A549 (cell line): ENCODE results near the gene TF. TPM values are rescaled to one million over a fixed set of nuclear protein-coding genes. Genes with fewer than 3 reads are reported as not detected.

Experiments
- ATAC-seq, 2 experiments: fragments of 200-7000 bp in 1 of 2; fragments of >200 bp in 1 of 2; cut with Nextera tagmentation in 1 of 2; cut with Tn5 transposase in 1 of 2; 3 replicates each; pipeline versions ENCODE4 v1.8.0 to v1.9.1; 2018 to 2020; ENCODE audit warnings: mild to moderate bottlenecking in 1 of 2, moderate library complexity in 1 of 2
- CTCF ChIA-PET: fragments of 300-600 bp; sonication (Branson Sonifier 250); formaldehyde crosslinking; extraction: SDS; loops from one replicate; lab custom pipeline; 2021; ENCODE audit warnings: antibody characterized with exemption, inconsistent platforms; lab: Yijun Ruan, JAX
- POLR2A ChIA-PET: fragments of 350-600 bp; formaldehyde crosslinking; extraction: SDS; loops from one replicate; lab custom pipeline; 2021; ENCODE audit warnings: antibody characterized with exemption, inconsistent platforms; lab: Yijun Ruan, JAX
- DNase-seq, 2 experiments: peaks; one replicate each; pipeline versions ENCODE4 v3.0.0 to v3.0.0-alpha.2; 2011 to 2016; ENCODE audit warnings: low read depth in 1 of 2, low spot score in 1 of 2
- FAIRE-seq: peaks from 2 replicates; lab custom pipeline; 2011; peaks lifted over from hg19 to GRCh38; lab: Jason Lieb, UNC
- H3K27ac ChIP-seq, 2 experiments: fragments of >200 bp; sonication (Bioruptor Twin); formaldehyde crosslinking; 3 replicates each; pipeline ENCODE4 v1.5.1; 2016 to 2017
- H3K4me1 ChIP-seq: fragments of >200 bp; sonication (Bioruptor Twin); formaldehyde crosslinking; 3 replicates; pipeline ENCODE4 v1.6.1; 2016
- H3K4me2 ChIP-seq: fragments of >200 bp; sonication (Bioruptor Twin); formaldehyde crosslinking; 3 replicates; pipeline ENCODE4 v1.6.1; 2016
- H3K4me3 ChIP-seq: fragments of >200 bp; sonication (Bioruptor Twin); formaldehyde crosslinking; 3 replicates; pipeline ENCODE4 v1.5.1; 2016
- H3K9me3 ChIP-seq: fragments of >200 bp; sonication (Bioruptor Twin); formaldehyde crosslinking; 3 replicates; pipeline ENCODE4 v1.6.1; 2016
- BCL3 ChIP-seq: fragments of >200 bp; sonication (Bioruptor Twin); formaldehyde crosslinking; IDR thresholded peaks from 3 replicates; pipeline ENCODE4 v1.6.1; 2016
- BHLHE40 ChIP-seq: IDR thresholded peaks from 2 replicates; pipeline ENCODE4 v1.6.1; 2012; ENCODE audit warnings: low read depth, low read length, inconsistent platforms
- CHD4 ChIP-seq: fragments of 200-600 bp; sonication (generic); IDR thresholded peaks from 2 replicates; pipeline ENCODE4 v1.6.1; 2016; ENCODE audit warnings: antibody characterized with exemption, mild to moderate bottlenecking, borderline replicate concordance
- CTCF ChIP-seq: fragments of >200 bp; sonication (Bioruptor Twin); formaldehyde crosslinking; IDR thresholded peaks from 3 replicates; pipeline ENCODE4 v1.5.1; 2016
- E2F6 ChIP-seq: IDR thresholded peaks from 2 replicates; pipeline ENCODE4 v1.6.1; 2012; ENCODE audit warnings: low read depth, borderline replicate concordance
- EP300 ChIP-seq, 2 experiments: fragments of >200 bp; sonication (Bioruptor Twin); formaldehyde crosslinking; IDR thresholded peaks; 2 replicates in 1 of 2; 3 replicates in 1 of 2; pipeline ENCODE4 v1.6.1; 2016 to 2017
- ESRRA ChIP-seq: fragments of 150-350 bp; IDR thresholded peaks from 2 replicates; pipeline ENCODE4 v1.6.1; 2014; ENCODE audit warnings: mild to moderate bottlenecking, low read length, borderline replicate concordance
- FOSB ChIP-seq: fragments of 250-450 bp; sonication (Bioruptor Pico); IDR thresholded peaks from 2 replicates; pipeline ENCODE4 v1.5.0; 2020; ENCODE audit warnings: mild to moderate bottlenecking, moderate library complexity
- FOSL2 ChIP-seq, 2 experiments: fragments of 450-650 bp in 1 of 2; fragments of >200 bp in 1 of 2; sonication (Bioruptor Twin) in 1 of 2; formaldehyde crosslinking; IDR thresholded peaks; 2 replicates each; pipeline versions ENCODE4 v1.5.0 to v1.6.1; 2016 to 2020; ENCODE audit warnings: mild to moderate bottlenecking in 1 of 2, moderate library complexity in 1 of 2
- FOXS1 ChIP-seq: fragments of 250-450 bp; sonication (Bioruptor Pico); IDR thresholded peaks from 2 replicates; pipeline ENCODE4 v1.5.0; 2020; ENCODE audit warnings: mild to moderate bottlenecking, moderate library complexity
- HDAC2 ChIP-seq: fragments of 200-600 bp; sonication (generic); IDR thresholded peaks from 2 replicates; pipeline ENCODE4 v1.6.1; 2016
- HES2 ChIP-seq: fragments of >200 bp; sonication (Bioruptor Twin); formaldehyde crosslinking; IDR thresholded peaks from 2 replicates; pipeline ENCODE4 v1.6.1; 2016
- HEYL ChIP-seq: fragments of 250-450 bp; sonication (Bioruptor Pico); IDR thresholded peaks from 2 replicates; pipeline ENCODE4 v1.8.0; 2021; ENCODE audit warnings: mild to moderate bottlenecking, moderate library complexity
- HMGXB4 ChIP-seq: fragments of 250-450 bp; sonication (Bioruptor Pico); IDR thresholded peaks from 2 replicates; pipeline ENCODE4 v1.5.0; 2021; ENCODE audit warnings: mild to moderate bottlenecking, moderate library complexity, borderline replicate concordance
- HOXA7 ChIP-seq: fragments of 250-450 bp; sonication (Bioruptor Pico); IDR thresholded peaks from 2 replicates; pipeline ENCODE4 v1.5.0; 2020; ENCODE audit warnings: mild to moderate bottlenecking, moderate library complexity
- HOXB13 ChIP-seq: fragments of 250-450 bp; sonication (Bioruptor Pico); IDR thresholded peaks from 2 replicates; pipeline ENCODE4 v1.5.0; 2020; ENCODE audit warnings: low read depth, mild to moderate bottlenecking, moderate library complexity
- JUNB ChIP-seq: fragments of >200 bp; sonication (Bioruptor Twin); formaldehyde crosslinking; IDR thresholded peaks from 2 replicates; pipeline ENCODE4 v1.6.1; 2016
- PBX3 ChIP-seq: IDR thresholded peaks from 2 replicates; pipeline ENCODE4 v1.6.1; 2012
- PHF8 ChIP-seq: fragments of 200-600 bp; sonication (generic); IDR thresholded peaks from 2 replicates; pipeline ENCODE4 v1.6.1; 2016; ENCODE audit warnings: low read depth, mild to moderate bottlenecking, antibody characterized with exemption, moderate library complexity, borderline replicate concordance
- REST ChIP-seq: fragments of 200-600 bp; sonication (generic); IDR thresholded peaks from 2 replicates; pipeline ENCODE4 v1.6.1; 2016; ENCODE audit warnings: antibody characterized with exemption, mild to moderate bottlenecking, moderate library complexity
- RNF2 ChIP-seq: fragments of 200-600 bp; sonication (generic); IDR thresholded peaks from 2 replicates; pipeline ENCODE4 v1.6.1; 2016; ENCODE audit warnings: low read depth, mild to moderate bottlenecking, antibody characterized with exemption, moderate library complexity, borderline replicate concordance
- TP53 ChIP-seq: fragments of 250-450 bp; sonication (Bioruptor Pico); IDR thresholded peaks from 2 replicates; pipeline ENCODE4 v1.5.0; 2021; ENCODE audit warnings: mild to moderate bottlenecking, moderate library complexity
- ZSCAN20 ChIP-seq: fragments of 250-450 bp; sonication (Bioruptor Pico); IDR thresholded peaks from 2 replicates; pipeline ENCODE4 v1.8.0; 2022; ENCODE audit warnings: mild to moderate bottlenecking, moderate library complexity
- WGBS: methylation state at CpG from one replicate; pipeline ENCODE4 v1.1.6; 2017; ENCODE audit errors: missing lambda C conversion rate; 5-methylcytosine and 5-hydroxymethylcytosine counted together
- polyA plus RNA-seq, 4 experiments: library from polyadenylated mRNA; depleted of rRNA in 3 of 4; stranded (reverse); fragments of >200 nt; fragmentation: RNase III in 1 of 4; extraction: RNeasy Plus Mini Kit Qiagen cat#74134 plus additional on column Dnase treatment in 1 of 4; gene quantifications; 2 replicates in 3 of 4; 3 replicates in 1 of 4; pipeline ENCODE4 v1.2.3, GENCODE V29; 2011 to 2017

Gene TF
- polyA plus RNA-seq, 2 of the 4 experiments (the other 2 are of a cell fraction) = 0.53 to 10.5 TPM

GRCh38 chr3:133840055-133840737, 94.0 kb downstream of the TF start:
- ATAC-seq (no peak), FAIRE-seq (no peak), DNase-seq (no peak)
- Histone ChIP-seq H3K4me3 (no peak overlapping the region), H3K4me1 (no peaks in the 10 kb centered on the region), H3K27ac (no peak overlapping the region), H3K4me2 (no peak overlapping the region), H3K9me3 (no peaks in the 10 kb centered on the region)
- TF ChIP-seq HEYL (no peak), FOSB (CRISPR knock-in tag) (no peak), FOXS1 (CRISPR knock-in tag) (no peak), TP53 (CRISPR knock-in tag) (no peak), ZSCAN20 (no peak), CHD4 (no peak), HOXB13 (CRISPR knock-in tag) (no peak), EP300 (IDR thresholded peaks at IDR 0.05) (no peak), E2F6 (no peak), PBX3 (no peak)
- POLR2A ChIA-PET = no interaction called here
- CTCF ChIA-PET = no interaction called here
- 81% methylated on average over 5 of the region's 9 CpGs for whole genome bisulfite sequencing

- H3K9me3 ChIP-seq = no peaks in the 10 kb centered on the region
- no peaks in the 10 kb centered on the region for H3K4me1 ChIP-seq
- DNase-seq (no peak), ATAC-seq (no peak)
- CTCF ChIA-PET = no interaction called here
- TF ChIP-seq HES2 (no peak), BCL3 (no peak), RNF2 (no peak), FOSB (CRISPR knock-in tag) (no peak), PBX3 (no peak), CTCF (no peak), CHD4 (no peak), HMGXB4 (CRISPR knock-in tag) (no peak), FOSL2 (IDR thresholded peaks at IDR 0.05) (no peak), FOSL2 (CRISPR knock-in tag; IDR thresholded peaks at IDR 0.05) (no peak), TP53 (CRISPR knock-in tag) (no peak), ZSCAN20 (no peak), REST (no peak), JUNB (no peak), BHLHE40 (no peak), EP300 (IDR thresholded peaks at IDR 0.05) (no peak), ESRRA (no peak), PHF8 (no peak), HOXA7 (CRISPR knock-in tag) (no peak), HDAC2 (no peak)
- TF ChIP-seq, all 56 proteins: peak for 0
- H3K4me2 ChIP-seq = no peak overlapping the region
- no peak overlapping the region for H3K4me3 ChIP-seq
- no peak overlapping the region for H3K27ac ChIP-seq
- FAIRE-seq = no peak
- WGBS = 60% methylated on average over 2 of the region's 6 CpGs
- POLR2A ChIA-PET = no interaction called here
These were observed 94.6 kb downstream of the TF start for GRCh38 chr3:133840767-133841166.
